C4-2B (cell line): ENCODE measurements around the gene NRAP.

Experiments used
- ZFX ChIP-seq: fragments of 450-650 bp; IDR thresholded peaks from 2 replicates; pipeline ENCODE4 v1.6.1; 2017
- TF ChIP-seq, protein P1 (sequence below): fragments of 450-650 bp; conservative IDR thresholded peaks from 2 replicates; pipeline ENCODE4 v1.5.1; 2017; ENCODE audit warnings: mild to moderate bottlenecking

DNA sequence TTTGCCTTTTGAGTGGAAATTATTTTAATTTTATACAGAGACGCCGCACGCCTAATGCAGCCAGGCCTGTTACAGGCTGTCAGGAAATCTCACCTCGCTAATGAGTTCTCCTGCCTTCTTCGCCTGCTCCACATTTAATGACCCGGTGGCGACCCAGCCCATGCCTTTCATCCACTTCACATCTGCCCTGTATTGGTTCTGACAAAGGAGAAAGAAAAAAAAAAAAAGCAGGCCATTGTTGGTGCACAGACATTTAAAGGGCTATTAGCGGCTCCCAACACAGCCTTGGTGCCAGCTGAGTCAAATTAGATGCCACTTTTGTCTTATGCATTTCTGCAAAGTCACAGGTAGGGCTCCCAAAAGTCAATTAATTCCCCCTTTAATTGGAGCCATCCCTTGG, 43.3 kb downstream of the NRAP start:
- TF ChIP-seq, protein P1, sequence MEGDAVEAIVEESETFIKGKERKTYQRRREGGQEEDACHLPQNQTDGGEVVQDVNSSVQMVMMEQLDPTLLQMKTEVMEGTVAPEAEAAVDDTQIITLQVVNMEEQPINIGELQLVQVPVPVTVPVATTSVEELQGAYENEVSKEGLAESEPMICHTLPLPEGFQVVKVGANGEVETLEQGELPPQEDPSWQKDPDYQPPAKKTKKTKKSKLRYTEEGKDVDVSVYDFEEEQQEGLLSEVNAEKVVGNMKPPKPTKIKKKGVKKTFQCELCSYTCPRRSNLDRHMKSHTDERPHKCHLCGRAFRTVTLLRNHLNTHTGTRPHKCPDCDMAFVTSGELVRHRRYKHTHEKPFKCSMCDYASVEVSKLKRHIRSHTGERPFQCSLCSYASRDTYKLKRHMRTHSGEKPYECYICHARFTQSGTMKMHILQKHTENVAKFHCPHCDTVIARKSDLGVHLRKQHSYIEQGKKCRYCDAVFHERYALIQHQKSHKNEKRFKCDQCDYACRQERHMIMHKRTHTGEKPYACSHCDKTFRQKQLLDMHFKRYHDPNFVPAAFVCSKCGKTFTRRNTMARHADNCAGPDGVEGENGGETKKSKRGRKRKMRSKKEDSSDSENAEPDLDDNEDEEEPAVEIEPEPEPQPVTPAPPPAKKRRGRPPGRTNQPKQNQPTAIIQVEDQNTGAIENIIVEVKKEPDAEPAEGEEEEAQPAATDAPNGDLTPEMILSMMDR = no peak
- no peak for TF ChIP-seq ZFX
